GM12878 (cell line): Measurements from ENCODE around the gene SHANK3. TPM values are rescaled to one million over a fixed set of nuclear protein-coding genes. Genes with fewer than 3 reads are reported as not detected.

Source experiments
- ASH2L ChIP-seq: fragments of 300-600, 200-600 bp; sonication (generic); IDR thresholded peaks from 2 replicates; pipeline ENCODE4 v1.6.1; 2017; ENCODE audit warnings: low read depth, mild to moderate bottlenecking, borderline replicate concordance
- BRCA1 ChIP-seq: IDR thresholded peaks from 2 replicates; pipeline ENCODE4 v1.6.1; 2011; ENCODE audit warnings: low read depth, low read length, improper control_type of control experiment
- CBFB ChIP-seq: IDR thresholded peaks from 2 replicates; pipeline ENCODE4 v1.6.1; 2016; ENCODE audit warnings: antibody characterized with exemption, low read depth
- CHD1 ChIP-seq: IDR thresholded peaks from 2 replicates; pipeline ENCODE4 v1.6.1; 2012; ENCODE audit warnings: low read depth, low read length, improper control_type of control experiment
- CREM ChIP-seq: IDR thresholded peaks from 2 replicates; pipeline ENCODE4 v1.6.1; 2014; ENCODE audit warnings: antibody characterized with exemption, low read depth
- ELK1 ChIP-seq: IDR thresholded peaks from 2 replicates; pipeline ENCODE4 v1.6.1; 2012; ENCODE audit warnings: low read depth, low read length, improper control_type of control experiment
- FOS ChIP-seq: IDR thresholded peaks from 3 replicates; pipeline ENCODE4 v1.6.1; 2011; ENCODE audit warnings: borderline replicate concordance; ENCODE audit not compliant: insufficient read length; ENCODE audit errors: extremely low read depth
- KDM1A ChIP-seq: fragments of 200-600 bp; sonication (generic); IDR thresholded peaks from 2 replicates; pipeline ENCODE4 v1.6.1; 2016; ENCODE audit warnings: borderline replicate concordance
- LARP7 ChIP-seq: fragments of 450-650 bp; IDR thresholded peaks from 2 replicates; pipeline ENCODE4 v1.6.1; 2017; ENCODE audit warnings: mild to moderate bottlenecking
- MXI1 ChIP-seq: fragments of 150-350 bp; IDR thresholded peaks from 2 replicates; pipeline ENCODE4 v1.6.1; 2011; ENCODE audit warnings: low read depth, mild to moderate bottlenecking, inconsistent platforms, low read length, improper control_type of control experiment
- PKNOX1 ChIP-seq: fragments of 450-650 bp; IDR thresholded peaks from 2 replicates; pipeline ENCODE4 v1.6.1; 2016; ENCODE audit warnings: mild to moderate bottlenecking
- PRDM15 ChIP-seq: fragments of 450-650 bp; formaldehyde crosslinking; IDR thresholded peaks from 2 replicates; pipeline ENCODE4 v1.4.0; 2020; ENCODE audit warnings: mild to moderate bottlenecking, moderate library complexity
- STAT1 ChIP-seq: fragments of 450-650 bp; conservative IDR thresholded peaks from 2 replicates; pipeline ENCODE4 v1.6.1; 2014; ENCODE audit warnings: antibody characterized with exemption, mild to moderate bottlenecking
- SUZ12 ChIP-seq: fragments of 200-600 bp; sonication (generic); IDR thresholded peaks from one replicate; pipeline ENCODE4 v1.6.1; 2018; ENCODE audit warnings: antibody characterized with exemption, mild to moderate bottlenecking; ENCODE audit not compliant: unreplicated experiment
- ZBTB40 ChIP-seq: fragments of 450-650 bp; IDR thresholded peaks from 2 replicates; pipeline ENCODE4 v1.6.1; 2016; ENCODE audit warnings: mild to moderate bottlenecking, moderate library complexity, borderline replicate concordance
- ZNF207 ChIP-seq: fragments of 450-650 bp; IDR thresholded peaks from 2 replicates; pipeline ENCODE4 v1.6.1; 2014; ENCODE audit warnings: antibody characterized with exemption, mild to moderate bottlenecking, borderline replicate concordance
- ZNF217 ChIP-seq: fragments of 450-650 bp; IDR thresholded peaks from 2 replicates; pipeline ENCODE4 v1.6.1; 2017; ENCODE audit warnings: antibody characterized with exemption, mild to moderate bottlenecking
- ZNF622 ChIP-seq: fragments of 450-650 bp; IDR thresholded peaks from 2 replicates; pipeline ENCODE4 v1.6.1; 2017; ENCODE audit warnings: mild to moderate bottlenecking, inconsistent platforms
- polyA plus RNA-seq, 11 experiments: library from polyadenylated mRNA; depleted of rRNA in 4 of 11; unstranded in 6 of 11; stranded (reverse) in 5 of 11; fragments of >200 nt; fragmentation: Nextera tagmentation in 4 of 11; fragmentation: Illumina TruSeq in 1 of 11; extraction: Ambion mirVana in 4 of 11; extraction: Trizol in 1 of 11; gene quantifications; 1 replicate in 1 of 11; 2 replicates in 10 of 11; pipeline versions ENCODE4 v1.2.1 to v1.2.3, GENCODE V29; 2011 to 2016; ENCODE audit warnings: inconsistent platforms in 2 of 11, missing spikeins in 2 of 11, low read depth in 1 of 11
- total RNA-seq, 4 experiments: library from RNA; depleted of rRNA in 3 of 4; stranded (reverse); fragments of >200 nt in 3 of 4; fragmentation: Illumina TruSeq in 1 of 4; extraction: Trizol in 1 of 4; gene quantifications; 2 replicates each; pipeline versions ENCODE4 v1.2.1 to v1.2.3, GENCODE V29; 2013 to 2021

Gene SHANK3
- total and polyA plus RNA-seq, 10 of the 15 experiments (the other 5 are each of a cell fraction or from before 2014, with no cell fraction given): under 0.01 to 0.10 (median 0.05) TPM; not detected in 6

- TF ChIP-seq MXI1: no peak
- TF ChIP-seq ZNF207: no peak
- no peak for TF ChIP-seq BRCA1
- TF ChIP-seq LARP7: peak; percentile 21; the same call in 1 of the 2 replicates
- no peak for TF ChIP-seq CHD1
- no peak for TF ChIP-seq ELK1
- TF ChIP-seq SUZ12: no peak
- no peak for TF ChIP-seq KDM1A
- no peak for TF ChIP-seq PRDM15
- no peak for TF ChIP-seq CBFB
- no peak for TF ChIP-seq FOS
- TF ChIP-seq STAT1: no peak
- no peak for TF ChIP-seq ASH2L
- peak; percentile 29; the same call in 1 of the 2 replicates for TF ChIP-seq ZBTB40
- no peak for TF ChIP-seq CREM
- no peak for TF ChIP-seq ZNF217
- TF ChIP-seq ZNF622: no peak
- no peak for TF ChIP-seq PKNOX1
These were observed 44.7 kb upstream of the SHANK3 start, which contains the start of gene ARSA (continued) for GRCh38 chr22:50627642-50628542.
